ENCODE results near the gene SUGCT.

The SUGCT gene

GRCh38 chr7:40701836-40702551 lies 567.2 kb downstream of the SUGCT start:
- DNase-seq, result no peak

- no peak for DNase-seq
These were observed 569.4 kb downstream of the SUGCT start for GRCh38 chr7:40704172-40704571.

GRCh38 chr7:40706829-40707228 lies 572.0 kb downstream of the SUGCT start:
- no peak for DNase-seq

- no peak for DNase-seq
These were observed 574.5 kb downstream of the SUGCT start for GRCh38 chr7:40709062-40709964.

GRCh38 chr7:40711706-40712105 lies 576.9 kb downstream of the SUGCT start:
- DNase-seq, result no peak

- peak; percentile 51 for DNase-seq
These were observed 579.7 kb downstream of the SUGCT start for GRCh38 chr7:40714363-40715052.

- DNase-seq, result no peak
These were observed 580.2 kb downstream of the SUGCT start for GRCh38 chr7:40715053-40715430.

- no peak for DNase-seq
These were observed 581.2 kb downstream of the SUGCT start for GRCh38 chr7:40716052-40716451.

GRCh38 chr7:40717242-40717641 lies 582.4 kb downstream of the SUGCT start:
- peak; percentile 29 for DNase-seq

- DNase-seq, result no peak
These were observed 585.6 kb downstream of the SUGCT start for GRCh38 chr7:40720416-40720815.

- DNase-seq, result no peak
These were observed 586.6 kb downstream of the SUGCT start for GRCh38 chr7:40721342-40721949.

- DNase-seq, result no peak
These were observed 587.4 kb downstream of the SUGCT start for GRCh38 chr7:40722242-40722641.

- no peak for DNase-seq
These were observed 589.0 kb downstream of the SUGCT start for GRCh38 chr7:40723829-40724228.

GRCh38 chr7:40726559-40726958 lies 591.8 kb downstream of the SUGCT start:
- no peak for DNase-seq

GRCh38 chr7:40733114-40733513 lies 598.3 kb downstream of the SUGCT start:
- DNase-seq, result no peak

GRCh38 chr7:40733578-40733977 lies 598.8 kb downstream of the SUGCT start:
- DNase-seq, result no peak

GRCh38 chr7:40739257-40739656 lies 604.5 kb downstream of the SUGCT start:
- DNase-seq, result no peak

GRCh38 chr7:40742270-40742669 lies 607.5 kb downstream of the SUGCT start:
- no peak for DNase-seq

GRCh38 chr7:40746841-40747556 lies 612.2 kb downstream of the SUGCT start:
- DNase-seq, result no peak

GRCh38 chr7:40747856-40748255 lies 613.1 kb downstream of the SUGCT start:
- no peak for DNase-seq

GRCh38 chr7:40749877-40750276 lies 615.1 kb downstream of the SUGCT start:
- DNase-seq, result no peak

GRCh38 chr7:40753455-40753854 lies 618.6 kb downstream of the SUGCT start:
- DNase-seq, result no peak
